ENCODE data around the gene XBP1. TPM values are rescaled to one million over a fixed set of nuclear protein-coding genes. Genes with fewer than 3 reads are reported as not detected.

Gene XBP1
- total and polyA plus RNA-seq, 2 experiments from 2014 or later: 95.1 to 195 TPM

- TF ChIP-seq POLR2AphosphoS5 (IDR thresholded peaks at IDR 0.05; ENCODE audit: low read depth): no peak
- TF ChIP-seq CREB1 (CRISPR knock-in tag; IDR thresholded peaks at IDR 0.05; ENCODE audit: low read depth): no peak
- no peak for TF ChIP-seq EZH2 (IDR thresholded peaks at IDR 0.05; ENCODE audit: low read depth, unreplicated experiment)
- no peak for TF ChIP-seq CTCF (conservative IDR thresholded peaks at IDR 0.05; ENCODE audit: low read depth in 2 of 2)
- TF ChIP-seq ZNF114 (CRISPR knock-in tag; IDR thresholded peaks at IDR 0.05): no peak
- no peak for TF ChIP-seq REST (IDR thresholded peaks at IDR 0.05; ENCODE audit: unreplicated experiment)
- TF ChIP-seq JUNB (IDR thresholded peaks at IDR 0.05; ENCODE audit: unreplicated experiment): no peak
- no peak for TF ChIP-seq EZH2phosphoT487 (IDR thresholded peaks at IDR 0.05; ENCODE audit: unreplicated experiment)
- no peak for TF ChIP-seq ZNF331 (CRISPR knock-in tag; IDR thresholded peaks at IDR 0.05; ENCODE audit: low read depth)
Measured at GRCh38 chr22:28819253-28820096, 19.1 kb upstream of the XBP1 start (continued).

- Mint-ChIP-seq H3K36me3 (ENCODE audit: low read depth) (no peaks in the 10 kb centered on the region), H3K27me3 (ENCODE audit: insufficient read depth, low read depth, poor library complexity) (peaks cover 13% of the 10 kb centered on the region), H3K9me3 (no peaks in the 10 kb centered on the region), H3K4me1 (peaks cover 14% of the 10 kb centered on the region), H3K4me3 (no peak overlapping the region), H3K27ac (peak overlapping the region; percentile 73; the same call in 1 of the 2 replicates)
- Histone ChIP-seq H3F3A (replicated peaks; ENCODE audit: low read depth) (no peaks in the 10 kb centered on the region), H3K27me3 (ENCODE audit: insufficient read depth) (no peaks in the 10 kb centered on the region), H2AFZ (no peak overlapping the region), H4K20me1 (replicated peaks; ENCODE audit: insufficient read depth) (no peaks in the 10 kb centered on the region), H3K27ac (ENCODE audit: low read depth) (peak overlapping the region; percentile 46; the same call in 1 of the 2 replicates), H3K4me1 (ENCODE audit: insufficient read depth) (no peaks in the 10 kb centered on the region; the same call in none of the 2 replicates), H3K36me3 (ENCODE audit: insufficient read depth) (no peaks in the 10 kb centered on the region), H3K79me2 (replicated peaks; ENCODE audit: insufficient read depth) (no peaks in the 10 kb centered on the region), H3K4me3 (no peak overlapping the region), H3K4me2 (no peak overlapping the region), H3K9me2 (ENCODE audit: insufficient read depth) (no peaks in the 10 kb centered on the region)
- DNase-seq (ENCODE audit: low spot score): peak; percentile 20
- no peak for TF ChIP-seq ETS1 (IDR thresholded peaks at IDR 0.05)
- no peak for TF ChIP-seq ZNF331 (CRISPR knock-in tag; IDR thresholded peaks at IDR 0.05; ENCODE audit: low read depth)
- TF ChIP-seq EZH2 (IDR thresholded peaks at IDR 0.05; ENCODE audit: low read depth, unreplicated experiment): no peak
- TF ChIP-seq REST (IDR thresholded peaks at IDR 0.05; ENCODE audit: unreplicated experiment): no peak
- no peak for TF ChIP-seq JUNB (IDR thresholded peaks at IDR 0.05; ENCODE audit: unreplicated experiment)
- no peak; the same call in 2 of the 3 replicates for ATAC-seq
Measured at GRCh38 chr22:28817919-28818859, 17.8 kb upstream of the XBP1 start.
